ENCODE data around the gene DNAH11.
"Not testable (repeated sequence)": the region's sequence is repeated elsewhere in the genome, so short reads cannot be mapped to it uniquely, and the experiment has no call there.

Gene DNAH11

GRCh38 chr7:21624320-21624719, 81.5 kb downstream of the DNAH11 start:
- no peak for DNase-seq

GRCh38 chr7:21636694-21637093, 93.9 kb downstream of the DNAH11 start:
- DNase-seq: no peak

- DNase-seq: no peak
Measured at GRCh38 chr7:21639206-21639868, 96.5 kb downstream of the DNAH11 start.

- no peak for DNase-seq
Measured at GRCh38 chr7:21640105-21640504, 97.3 kb downstream of the DNAH11 start.

GRCh38 chr7:21641546-21641945, 98.7 kb downstream of the DNAH11 start:
- DNase-seq: no peak

GRCh38 chr7:21642422-21642821, 99.6 kb downstream of the DNAH11 start:
- DNase-seq: no peak

- no peak for DNase-seq
Measured at GRCh38 chr7:21651697-21652096, 108.9 kb downstream of the DNAH11 start.

GRCh38 chr7:21653623-21654022, 110.8 kb downstream of the DNAH11 start:
- no peak for DNase-seq

GRCh38 chr7:21656081-21656480, 113.2 kb downstream of the DNAH11 start:
- no peak for DNase-seq

GRCh38 chr7:21656796-21657195, 114.0 kb downstream of the DNAH11 start:
- no peak for DNase-seq

GRCh38 chr7:21670496-21670895, 127.7 kb downstream of the DNAH11 start:
- no peak for DNase-seq

- no peak for DNase-seq
Measured at GRCh38 chr7:21671859-21672258, 129.0 kb downstream of the DNAH11 start.

GRCh38 chr7:21675255-21675654, 132.4 kb downstream of the DNAH11 start:
- DNase-seq: no peak

- DNase-seq: no peak
Measured at GRCh38 chr7:21690705-21691104, 147.9 kb downstream of the DNAH11 start.

- DNase-seq: not testable (repeated sequence)
Measured at GRCh38 chr7:21691146-21691545, 148.3 kb downstream of the DNAH11 start.

GRCh38 chr7:21700587-21700986, 157.7 kb downstream of the DNAH11 start:
- not testable (repeated sequence) for DNase-seq

- no peak for DNase-seq
Measured at GRCh38 chr7:21702303-21702702, 159.5 kb downstream of the DNAH11 start.

- no peak for DNase-seq
Measured at GRCh38 chr7:21704359-21704758, 161.5 kb downstream of the DNAH11 start.

GRCh38 chr7:21706131-21706530, 163.3 kb downstream of the DNAH11 start:
- DNase-seq: no peak

GRCh38 chr7:21707566-21707965, 164.7 kb downstream of the DNAH11 start:
- no peak for DNase-seq

GRCh38 chr7:21708096-21708495, 165.3 kb downstream of the DNAH11 start:
- DNase-seq: no peak

- DNase-seq: no peak
Measured at GRCh38 chr7:21717323-21717722, 174.5 kb downstream of the DNAH11 start.

- no peak for DNase-seq
Measured at GRCh38 chr7:21718391-21718790, 175.6 kb downstream of the DNAH11 start.

- DNase-seq: no peak
Measured at GRCh38 chr7:21719846-21720245, 177.0 kb downstream of the DNAH11 start.

- no peak for DNase-seq
Measured at GRCh38 chr7:21722371-21722770, 179.5 kb downstream of the DNAH11 start.

Measured in CD4-positive, alpha-beta T cell treated with Interleukin-4 for 1 hour (primary cell).